Activated T-cell treated with anti-CD3 and anti-CD28 coated beads for 48 hours (primary cell): ENCODE data around the gene PRR16.
"Not testable (repeated sequence)": the region's sequence is repeated elsewhere in the genome, so short reads cannot be mapped to it uniquely, and the experiment has no call there.

Experiments used
- DNase-seq: peaks from one replicate; pipeline ENCODE4 v3.0.0-alpha.2; 2020; ENCODE audit warnings: low read depth

Gene PRR16

GRCh38 chr5:120655828-120656435 lies 191.8 kb downstream of the PRR16 start:
- DNase-seq, result no peak

- DNase-seq, result no peak
These were observed 193.0 kb downstream of the PRR16 start for GRCh38 chr5:120657104-120657503.

GRCh38 chr5:120677481-120677880 lies 213.4 kb downstream of the PRR16 start:
- no peak for DNase-seq

- DNase-seq, result no peak
These were observed 214.2 kb downstream of the PRR16 start for GRCh38 chr5:120678279-120678678.

GRCh38 chr5:120682851-120683250 lies 218.8 kb downstream of the PRR16 start:
- DNase-seq, result no peak

- DNase-seq, result no peak
These were observed 219.5 kb downstream of the PRR16 start for GRCh38 chr5:120683580-120683979.

GRCh38 chr5:120684213-120684612 lies 220.1 kb downstream of the PRR16 start:
- no peak for DNase-seq

- DNase-seq, result no peak
These were observed 220.8 kb downstream of the PRR16 start for GRCh38 chr5:120684749-120685415.

- DNase-seq, result no peak
These were observed 226.7 kb downstream of the PRR16 start for GRCh38 chr5:120690621-120691407.

- DNase-seq, result no peak
These were observed 228.2 kb downstream of the PRR16 start for GRCh38 chr5:120692325-120692724.

- no peak for DNase-seq
These were observed 231.3 kb downstream of the PRR16 start for GRCh38 chr5:120695368-120695880.

GRCh38 chr5:120697147-120697546 lies 233.0 kb downstream of the PRR16 start:
- DNase-seq, result no peak

- DNase-seq, result not testable (repeated sequence)
These were observed 233.7 kb downstream of the PRR16 start for GRCh38 chr5:120697670-120698327.

GRCh38 chr5:120700653-120701052 lies 236.6 kb downstream of the PRR16 start:
- not testable (repeated sequence) for DNase-seq

- not testable (repeated sequence) for DNase-seq
These were observed 238.9 kb downstream of the PRR16 start for GRCh38 chr5:120702817-120703538.

GRCh38 chr5:120703918-120704587 lies 240.0 kb downstream of the PRR16 start:
- no peak for DNase-seq

- DNase-seq, result no peak
These were observed 242.8 kb downstream of the PRR16 start for GRCh38 chr5:120706877-120707276.

- DNase-seq, result no peak
These were observed 253.3 kb downstream of the PRR16 start for GRCh38 chr5:120717381-120717780.

GRCh38 chr5:120730214-120730613 lies 266.1 kb downstream of the PRR16 start:
- no peak for DNase-seq

GRCh38 chr5:120734033-120734432 lies 269.9 kb downstream of the PRR16 start:
- no peak for DNase-seq

GRCh38 chr5:120735076-120735475 lies 271.0 kb downstream of the PRR16 start:
- DNase-seq, result no peak
